C4-2B (cell line): ENCODE results near the gene PLD5.
"Not testable (repeated sequence)": the region's sequence is repeated elsewhere in the genome, so short reads cannot be mapped to it uniquely, and the experiment has no call there.

Experiments
- CTCF ChIP-seq: fragments of 450-650 bp; conservative IDR thresholded peaks from 2 replicates; pipeline ENCODE4 v1.5.1; 2017; ENCODE audit warnings: mild to moderate bottlenecking
- ZFX ChIP-seq: fragments of 450-650 bp; IDR thresholded peaks from 2 replicates; pipeline ENCODE4 v1.6.1; 2017

GRCh38 chr1:242459740-242460139, 64.8 kb downstream of the PLD5 start:
- TF ChIP-seq CTCF, ZFX: not testable (repeated sequence)
